Esophagus (tissue), 2 donors: ENCODE measurements around the gene UBAP1L. TPM values are rescaled to one million over a fixed set of nuclear protein-coding genes. Genes with fewer than 3 reads are reported as not detected.

ENCODE experiments used
- H3K27ac ChIP-seq, 2 donors: one replicate each; pipeline ENCODE4 v1.5.1; 2013; ENCODE audit warnings: low read depth in 2 of 2, mild to moderate bottlenecking in 2 of 2, inconsistent platforms in 1 of 2, low read length in 1 of 2, moderate library complexity in 1 of 2
- H3K27me3 ChIP-seq, 2 donors: one replicate each; pipeline ENCODE4 v1.6.1; 2013; ENCODE audit warnings: low read length in 2 of 2, control low read depth in 1 of 2, mild to moderate bottlenecking in 1 of 2; ENCODE audit not compliant: insufficient read depth in 2 of 2, control insufficient read depth in 1 of 2
- H3K36me3 ChIP-seq, 2 donors: one replicate each; pipeline ENCODE4 v1.6.1; 2013; ENCODE audit warnings: low read length in 1 of 2; ENCODE audit not compliant: control insufficient read depth in 2 of 2, insufficient read depth in 2 of 2
- H3K4me1 ChIP-seq, 2 donors: one replicate each; pipeline ENCODE4 v1.6.1; 2013; ENCODE audit warnings: low read length in 1 of 2; ENCODE audit not compliant: control insufficient read depth in 2 of 2, insufficient read depth in 2 of 2
- H3K4me3 ChIP-seq, 2 donors: one replicate each; pipeline ENCODE4 v1.5.1; 2013; ENCODE audit warnings: low read length in 2 of 2, mild to moderate bottlenecking in 2 of 2, low read depth in 1 of 2, moderate library complexity in 1 of 2
- H3K9me3 ChIP-seq, 2 donors: one replicate each; pipeline ENCODE4 v1.6.1; 2013; ENCODE audit warnings: mild to moderate bottlenecking in 2 of 2, low read depth in 1 of 2, low read length in 1 of 2, moderate library complexity in 1 of 2; ENCODE audit not compliant: control insufficient read depth in 2 of 2, insufficient read depth in 1 of 2
- WGBS, 2 donors: extraction: QIAGEN DNeasy Blood & Tissue Kit; methylation state at CpG; one replicate each; pipeline ENCODE4 v1.1.7; 2013; 5-methylcytosine and 5-hydroxymethylcytosine counted together
- polyA plus RNA-seq, 2 donors: library from polyadenylated mRNA; stranded (reverse); fragments of 200-250 nt; gene quantifications; one replicate each; pipeline ENCODE4 v1.2.3, GENCODE V29; 2013
- donor health status: healthy with polysubstance abuse.
- donor health status: Bipolar disorder and iron deficiency.

The UBAP1L gene
- polyA plus RNA-seq, 2 donors = 0.89 to 5.7 TPM

DNA sequence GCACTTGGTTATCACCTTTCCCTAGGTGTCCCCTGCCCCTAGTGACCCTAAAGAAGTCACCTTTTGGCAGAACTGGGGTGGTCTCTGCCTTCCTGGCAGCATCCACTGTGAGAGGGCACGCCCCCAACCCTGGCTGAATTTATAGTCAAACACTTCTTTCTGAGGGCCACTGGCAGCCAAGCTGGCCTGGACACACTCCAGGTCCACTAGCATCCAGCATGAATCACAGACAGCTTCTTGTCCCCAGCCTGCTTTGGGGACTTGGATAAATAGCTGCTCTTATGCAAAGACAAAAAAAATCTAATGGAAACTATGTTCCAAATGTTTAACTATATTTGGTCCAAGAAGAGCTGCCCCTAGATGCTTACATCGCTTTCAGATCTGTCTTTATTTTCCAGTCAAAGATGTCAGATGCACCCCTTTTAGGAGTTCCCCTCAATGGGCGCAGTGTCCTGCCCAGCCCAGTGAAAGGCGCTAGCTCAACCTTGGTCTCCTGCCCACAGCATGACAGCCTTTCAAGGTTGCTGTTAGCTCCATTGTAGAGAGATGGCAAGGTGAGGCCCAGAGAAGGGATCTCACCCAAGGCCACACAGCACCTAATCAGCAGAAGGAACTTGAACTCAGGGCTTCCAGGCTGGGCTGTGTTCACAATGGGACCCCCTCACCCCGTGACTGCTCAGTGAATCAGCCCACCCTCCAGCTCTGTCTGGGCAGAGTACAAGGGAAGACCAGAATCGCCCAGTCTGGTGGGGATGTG lies 54.2 kb downstream of the UBAP1L start:
- Histone ChIP-seq H3K27ac (peak overlapping the region; percentile 13 to 58), H3K4me3 (no peak overlapping the region), H3K9me3 (no peaks in the 10 kb centered on the region), H3K4me1 (no peaks in the 10 kb centered on the region), H3K27me3 (no peaks in the 10 kb centered on the region), H3K36me3 (peaks cover 0 to 3% of the 10 kb centered on the region in 2 donors)
- 78 to 80% methylated on average over 6 of the region's 6 CpGs for WGBS, 2 donors

- no peaks in the 10 kb centered on the region for H3K9me3 ChIP-seq
- WGBS, 2 donors = 76 to 82% methylated on average over 4 of the region's 4 CpGs
- peaks cover 0 to 3% of the 10 kb centered on the region in 2 donors for H3K36me3 ChIP-seq
- no peaks in the 10 kb centered on the region for H3K4me1 ChIP-seq
- no peaks in the 10 kb centered on the region for H3K27me3 ChIP-seq
- H3K27ac ChIP-seq = peak overlapping the region in 1 of 2 donors; percentile 58
- H3K4me3 ChIP-seq = no peak overlapping the region
Observed at GRCh38 chr15:65059931-65060596, 54.9 kb downstream of the UBAP1L start.

- H3K9me3 ChIP-seq = peaks cover 0 to 3% of the 10 kb centered on the region in 2 donors
- peaks cover 0 to 6% of the 10 kb centered on the region in 2 donors for H3K4me1 ChIP-seq
- 77 to 79% methylated on average over 3 of the region's 3 CpGs for WGBS, 2 donors
- no peaks in the 10 kb centered on the region for H3K27me3 ChIP-seq
- H3K4me3 ChIP-seq = no peak overlapping the region
- peak overlapping the region; percentile 12 to 61 for H3K27ac ChIP-seq
- H3K36me3 ChIP-seq = peaks cover 0 to 3% of the 10 kb centered on the region in 2 donors
Observed at GRCh38 chr15:65059369-65059750, 55.6 kb downstream of the UBAP1L start.

- peak overlapping the region in 1 of 2 donors; percentile 61 for H3K27ac ChIP-seq
- 80 to 86% methylated on average over 16 of the region's 16 CpGs for WGBS, 2 donors
- no peak overlapping the region for H3K4me3 ChIP-seq
Observed at GRCh38 chr15:65058394-65059368, 56.3 kb downstream of the UBAP1L start.

DNA sequence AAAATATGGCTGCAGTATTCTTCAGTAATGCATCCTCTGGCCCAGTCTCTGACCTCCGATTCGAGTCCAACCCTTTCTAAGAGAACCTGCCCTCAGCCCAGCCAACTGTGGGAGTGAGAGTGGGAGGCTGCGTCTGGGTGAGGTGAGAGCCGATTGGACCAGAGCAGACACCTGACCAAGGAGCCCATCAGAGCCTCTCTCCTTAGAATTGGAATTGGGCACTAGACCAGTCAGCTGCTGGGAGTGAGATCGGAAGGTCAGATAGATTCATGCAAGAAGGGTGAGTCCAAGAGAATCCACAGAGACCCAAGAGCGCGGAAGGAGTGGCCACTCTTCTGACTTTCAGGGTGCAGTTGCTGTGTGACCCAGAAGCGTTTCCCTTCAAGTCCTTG lies 57.5 kb downstream of the UBAP1L start:
- Histone ChIP-seq H3K36me3 (peaks cover 0 to 3% of the 10 kb centered on the region in 2 donors), H3K9me3 (peaks cover 0 to 3% of the 10 kb centered on the region in 2 donors), H3K27ac (peak overlapping the region in 1 of 2 donors; percentile 13), H3K4me1 (peaks cover 0 to 7% of the 10 kb centered on the region in 2 donors), H3K4me3 (no peak overlapping the region), H3K27me3 (no peaks in the 10 kb centered on the region)
- 84 to 90% methylated on average over 8 of the region's 8 CpGs for WGBS, 2 donors

More at GRCh38 chr15:65058394-65059368, 56.3 kb downstream of the UBAP1L start:
- Histone ChIP-seq H3K4me1 (peaks cover 0 to 7% of the 10 kb centered on the region in 2 donors), H3K36me3 (peaks cover 0 to 3% of the 10 kb centered on the region in 2 donors), H3K9me3 (peaks cover 0 to 3% of the 10 kb centered on the region in 2 donors), H3K27me3 (no peaks in the 10 kb centered on the region)

GRCh38 chr15:65056868-65057548 lies 58.0 kb downstream of the UBAP1L start:
- WGBS, 2 donors = 67 to 75% methylated on average over 8 of the region's 8 CpGs
- Histone ChIP-seq H3K27ac (no peak overlapping the region), H3K36me3 (peaks cover 0 to 3% of the 10 kb centered on the region in 2 donors), H3K9me3 (peaks cover 0 to 3% of the 10 kb centered on the region in 2 donors), H3K27me3 (no peaks in the 10 kb centered on the region), H3K4me3 (no peak overlapping the region), H3K4me1 (peaks cover 0 to 7% of the 10 kb centered on the region in 2 donors)

DNA sequence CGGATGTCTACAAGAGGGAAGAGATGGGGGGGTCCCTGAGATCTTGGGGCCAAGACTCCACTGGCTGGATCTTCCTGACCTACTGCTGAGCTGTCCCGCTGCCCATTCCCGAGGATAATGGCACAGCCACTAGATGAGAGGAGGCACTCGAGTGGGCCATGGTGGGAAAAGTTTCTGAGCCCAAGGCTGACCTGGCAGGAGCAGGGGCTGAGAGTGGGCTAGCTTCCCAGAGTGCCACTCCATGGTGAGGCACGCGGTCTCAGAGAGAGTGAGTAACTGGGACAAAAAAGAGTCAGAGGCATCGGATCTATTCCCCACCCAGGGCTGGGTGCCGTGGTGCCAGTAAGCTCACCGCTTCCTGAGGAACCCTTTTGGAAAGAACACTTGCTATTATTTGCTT lies 58.9 kb downstream of the UBAP1L start:
- H3K27ac ChIP-seq = peak overlapping the region; percentile 2 to 68
- 81 to 84% methylated on average over 9 of the region's 9 CpGs for WGBS, 2 donors

DNA sequence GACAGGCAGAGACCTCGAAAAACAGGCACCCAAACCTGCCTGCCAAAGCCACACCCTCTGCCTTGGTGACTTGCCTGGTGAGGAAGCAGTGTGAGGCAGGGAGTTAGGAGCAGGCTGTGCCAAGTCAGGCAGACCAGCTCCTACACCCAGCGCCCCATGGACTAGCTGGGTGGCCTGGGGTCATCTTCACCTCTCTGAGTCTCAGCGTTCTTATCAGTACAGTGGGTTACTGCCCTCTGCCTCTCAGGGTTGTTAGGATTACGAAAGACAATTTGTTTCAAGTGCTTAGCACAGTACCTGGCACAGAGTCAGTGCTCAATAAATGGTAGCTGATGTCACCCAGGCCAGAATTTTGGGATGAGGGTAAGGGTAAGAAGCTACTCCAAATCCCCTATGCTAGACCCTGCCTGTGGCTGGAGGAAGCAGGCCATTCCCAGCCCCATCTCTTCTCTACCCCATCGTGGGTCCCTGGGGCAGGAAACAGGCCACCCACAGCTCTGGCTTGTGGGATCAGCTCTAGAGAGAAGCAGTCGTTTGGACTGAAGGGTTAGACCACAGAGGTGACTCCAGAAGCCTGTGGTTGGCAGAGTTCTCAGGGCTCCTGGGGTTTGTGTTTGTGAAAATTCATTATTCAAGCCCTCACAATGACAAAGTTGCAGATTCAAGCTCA lies 59.7 kb downstream of the UBAP1L start:
- Histone ChIP-seq H3K4me3 (no peak overlapping the region), H3K27ac (peak overlapping the region; percentile 33 to 68), H3K9me3 (peaks cover 0 to 3% of the 10 kb centered on the region in 2 donors), H3K27me3 (no peaks in the 10 kb centered on the region), H3K36me3 (peaks cover 0 to 3% of the 10 kb centered on the region in 2 donors), H3K4me1 (peaks cover 0 to 7% of the 10 kb centered on the region in 2 donors)
- 41% methylated on average over 6 of the region's 6 CpGs for WGBS, 2 donors

More for the DNA sequence above, 58.9 kb downstream of the UBAP1L start:
- H3K9me3 ChIP-seq = peaks cover 0 to 3% of the 10 kb centered on the region in 2 donors
- no peak overlapping the region for H3K4me3 ChIP-seq
- peaks cover 0 to 7% of the 10 kb centered on the region in 2 donors for H3K4me1 ChIP-seq
- H3K36me3 ChIP-seq = peaks cover 0 to 3% of the 10 kb centered on the region in 2 donors
- no peaks in the 10 kb centered on the region for H3K27me3 ChIP-seq
